Spinal cord (tissue), 10 donors: Measurements from ENCODE around the gene ZNF560. TPM values are rescaled to one million over a fixed set of nuclear protein-coding genes. Genes with fewer than 3 reads are reported as not detected.

Experiments
- DNase-seq, 6 donors: peaks; one replicate each; pipeline versions ENCODE4 v3.0.0 to v3.0.0-alpha.2; 2013 to 2015; ENCODE audit warnings: low spot score in 6 of 6, low read depth in 4 of 6
- H3K27ac ChIP-seq: one replicate; pipeline ENCODE4 v1.5.1; 2013; ENCODE audit warnings: low read depth, low read length, control low read depth
- H3K27me3 ChIP-seq: one replicate; pipeline ENCODE4 v1.6.1; 2013; ENCODE audit warnings: low read length; ENCODE audit not compliant: control insufficient read depth, insufficient read depth
- H3K36me3 ChIP-seq: one replicate; pipeline ENCODE4 v1.6.1; 2013; ENCODE audit warnings: low read length; ENCODE audit not compliant: control insufficient read depth, insufficient read depth
- H3K4me1 ChIP-seq: one replicate; pipeline ENCODE4 v1.6.1; 2013; ENCODE audit warnings: low read length; ENCODE audit not compliant: control insufficient read depth, insufficient read depth
- H3K4me3 ChIP-seq: one replicate; pipeline ENCODE4 v1.5.1; 2013; ENCODE audit warnings: low read depth, low read length, control low read depth
- H3K9me3 ChIP-seq: one replicate; pipeline ENCODE4 v1.6.1; 2013; ENCODE audit warnings: low read length; ENCODE audit not compliant: control insufficient read depth, insufficient read depth
- WGBS: methylation state at CpG from one replicate; pipeline ENCODE4 v1.1.5; 2013; ENCODE audit warnings: missing lambda C conversion rate; ENCODE audit not compliant: insufficient coverage; 5-methylcytosine and 5-hydroxymethylcytosine counted together
- polyA plus RNA-seq, 2 donors: library from polyadenylated mRNA; unstranded; fragments of 120-200 nt; gene quantifications; one replicate each; pipeline ENCODE4 v1.2.1, GENCODE V29; 2013; ENCODE audit not compliant: insufficient read length in 2 of 2
- total RNA-seq, 2 donors: library from RNA; depleted of rRNA in 1 of 2; stranded (reverse); fragments of 120-200 nt in 1 of 2; fragments of >200 nt in 1 of 2; gene quantifications; one replicate each; pipeline versions ENCODE4 v1.2.3 to v1.2.4, GENCODE V29; 2013 to 2014
- donor health status: healthy.

ZNF560 gene
- total and polyA plus RNA-seq, 4 donors, result 0.66 to 1.2 (median 0.88) TPM

DNA sequence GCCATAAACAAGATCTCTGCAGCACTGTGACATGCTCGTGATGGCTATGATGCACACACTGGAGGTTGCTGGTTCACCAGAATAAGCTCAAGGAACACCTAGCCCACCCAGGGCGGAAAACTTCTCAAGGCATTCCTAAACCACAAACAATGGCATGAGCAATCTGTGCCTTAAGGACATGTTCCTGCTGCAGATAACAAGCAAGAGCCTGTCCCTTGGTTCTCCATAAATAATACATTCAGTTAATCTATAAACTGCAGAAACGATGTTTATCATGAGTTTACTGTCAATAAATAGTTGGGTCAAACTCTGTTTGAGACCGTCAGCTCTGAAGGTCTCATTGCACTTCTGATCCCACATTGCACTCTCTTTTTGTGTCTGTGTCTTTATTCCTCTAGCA is 44.5 kb downstream of the ZNF560 start:
- WGBS, result 90% methylated on average over 4 of the region's 4 CpGs
- Histone ChIP-seq H3K9me3 (peaks cover 14% of the 10 kb centered on the region), H3K4me1 (no peaks in the 10 kb centered on the region), H3K36me3 (no peaks in the 10 kb centered on the region), H3K27me3 (no peaks in the 10 kb centered on the region), H3K27ac (no peak overlapping the region), H3K4me3 (no peak overlapping the region)
- no peak for DNase-seq

- H3K27ac ChIP-seq, result no peak overlapping the region
- H3K4me1 ChIP-seq, result no peaks in the 10 kb centered on the region
- H3K4me3 ChIP-seq, result no peak overlapping the region
- no peaks in the 10 kb centered on the region for H3K36me3 ChIP-seq
- DNase-seq, result no peak
- peaks cover 21% of the 10 kb centered on the region for H3K9me3 ChIP-seq
- H3K27me3 ChIP-seq, result no peaks in the 10 kb centered on the region
- WGBS, result no CpG with 5 or more reads among the region's 1 CpG
Measured at GRCh38 chr19:9445037-9445436, 53.4 kb downstream of the ZNF560 start.

DNA sequence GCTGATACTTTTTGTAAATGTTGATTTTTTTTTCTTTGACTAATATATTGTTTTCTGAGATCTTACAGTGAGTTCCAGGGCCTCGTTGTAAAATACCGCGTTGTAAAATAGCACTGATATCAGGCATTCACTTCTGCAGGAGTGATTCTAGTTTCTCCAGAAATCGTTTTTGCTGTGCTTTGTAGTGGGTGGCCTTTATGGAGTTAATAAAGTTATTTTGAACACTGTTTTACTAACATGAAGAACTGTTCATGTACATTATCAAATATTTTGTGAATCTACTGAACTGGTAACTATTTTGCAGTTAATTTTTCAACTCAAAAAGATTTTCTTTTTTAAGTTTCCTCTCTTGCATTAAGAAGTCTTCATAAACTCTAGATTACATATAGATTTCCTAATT is 62.1 kb downstream of the ZNF560 start:
- H3K4me1 ChIP-seq, result peaks cover 6% of the 10 kb centered on the region
- WGBS, result no CpG with 5 or more reads among the region's 4 CpGs
- H3K9me3 ChIP-seq, result peaks cover 1% of the 10 kb centered on the region
- H3K4me3 ChIP-seq, result no peak overlapping the region
- no peaks in the 10 kb centered on the region for H3K27me3 ChIP-seq
- no peak for DNase-seq
- H3K27ac ChIP-seq, result no peak overlapping the region
- H3K36me3 ChIP-seq, result peaks cover 8% of the 10 kb centered on the region

DNA sequence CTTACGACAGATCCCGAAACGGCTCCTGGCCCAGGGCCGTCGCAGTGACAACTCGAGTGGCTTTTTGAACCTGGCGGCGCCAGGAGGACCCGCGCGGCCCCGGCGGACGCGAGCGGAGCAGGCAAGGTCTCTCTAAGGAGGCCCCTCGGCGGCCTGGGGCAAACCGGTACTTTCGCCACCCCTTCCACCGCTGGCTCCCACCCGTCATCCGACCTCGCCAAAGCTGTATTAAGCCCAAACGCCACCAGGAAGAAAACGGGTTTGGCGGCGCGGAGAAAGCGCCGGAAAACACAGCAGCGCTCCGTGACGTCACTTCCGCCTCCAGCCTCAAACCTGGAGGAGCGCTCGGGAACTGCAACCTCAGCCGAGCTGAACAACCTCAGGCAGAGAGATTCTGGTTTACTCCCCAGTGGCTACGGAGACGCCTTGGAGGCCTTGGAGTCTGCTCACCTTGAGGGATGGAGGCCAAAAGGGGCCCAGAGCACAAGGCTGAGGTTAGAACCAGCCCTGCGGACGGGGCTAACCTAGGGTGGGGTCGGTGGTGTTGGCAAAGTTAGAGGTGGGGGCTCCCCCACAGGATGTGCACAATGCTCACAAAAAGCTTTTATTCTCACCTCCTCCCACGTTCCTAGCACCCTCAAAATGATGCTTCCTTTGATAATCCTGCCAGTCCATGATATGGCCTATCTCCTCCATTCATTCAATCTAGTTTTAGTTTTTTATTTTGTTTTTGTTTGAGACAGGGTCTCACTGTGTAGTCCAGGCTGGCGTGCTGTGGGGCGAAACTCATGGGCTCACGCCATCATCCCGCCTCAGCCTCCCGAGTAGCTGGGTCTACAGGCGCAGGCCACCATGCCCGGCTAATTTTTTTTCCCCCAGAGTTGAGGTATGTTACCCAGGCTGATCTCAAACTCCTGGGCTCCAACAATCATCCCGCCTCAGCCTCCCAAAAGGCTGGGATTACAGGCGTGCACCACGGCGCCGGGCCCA is 62.8 kb downstream of the ZNF560 start, which contains the start of gene ZNF266:
Gene ZNF266 (minus strand): TSS at position 295 of the 990 bp plus-strand sequence. CDS start 15,484 bp downstream, outside the sequence.
- WGBS, result 11% methylated on average over 48 of the region's 56 CpGs
- Histone ChIP-seq H3K9me3 (no peaks in the 10 kb centered on the region), H3K4me3 (peak within 1 kb of the TSS; percentile 82), H3K4me1 (peaks cover 6% of the 10 kb centered on the region), H3K27ac (peak within 1 kb of the TSS; percentile 88), H3K27me3 (no peaks in the 10 kb centered on the region), H3K36me3 (peaks cover 16% of the 10 kb centered on the region)
- peak; percentile 80 to 97 (median 86) for DNase-seq

- peak in 2 of 6 donors; percentile 5 to 40 for DNase-seq
- peaks cover 25% of the 10 kb centered on the region for H3K36me3 ChIP-seq
- no peaks in the 10 kb centered on the region for H3K9me3 ChIP-seq
- H3K4me1 ChIP-seq, result peaks cover 6% of the 10 kb centered on the region
- H3K27me3 ChIP-seq, result no peaks in the 10 kb centered on the region
- no peak overlapping the region for H3K27ac ChIP-seq
- H3K4me3 ChIP-seq, result no peak overlapping the region
- 79% methylated on average over 6 of the region's 7 CpGs for WGBS
Measured at GRCh38 chr19:9431475-9431874, 66.9 kb downstream of the ZNF560 start.

DNA sequence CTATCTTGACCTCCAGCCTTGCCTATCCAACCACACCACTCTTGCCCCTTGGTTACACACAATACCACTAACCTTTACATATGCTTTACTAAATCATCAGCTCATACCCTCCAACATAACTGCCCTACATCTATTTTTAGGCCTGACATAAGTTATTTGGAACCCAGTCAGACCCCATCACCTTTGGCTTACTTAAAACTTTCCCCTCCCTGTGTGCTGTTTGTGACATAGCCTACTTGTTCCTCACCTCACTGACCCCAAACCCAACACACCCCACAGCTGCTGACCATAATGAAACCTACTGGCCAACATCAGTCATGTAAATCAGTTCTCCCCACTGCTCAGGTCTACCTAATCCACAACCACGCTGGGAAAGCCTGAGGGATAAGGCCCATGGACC is 68.0 kb downstream of the ZNF560 start:
- no peak for DNase-seq
- Histone ChIP-seq H3K27me3 (no peaks in the 10 kb centered on the region), H3K36me3 (peaks cover 32% of the 10 kb centered on the region), H3K4me3 (no peak overlapping the region), H3K27ac (no peak overlapping the region), H3K9me3 (no peaks in the 10 kb centered on the region), H3K4me1 (no peaks in the 10 kb centered on the region)
- WGBS, result 100% methylated on average over 1 of the region's 1 CpG

DNA sequence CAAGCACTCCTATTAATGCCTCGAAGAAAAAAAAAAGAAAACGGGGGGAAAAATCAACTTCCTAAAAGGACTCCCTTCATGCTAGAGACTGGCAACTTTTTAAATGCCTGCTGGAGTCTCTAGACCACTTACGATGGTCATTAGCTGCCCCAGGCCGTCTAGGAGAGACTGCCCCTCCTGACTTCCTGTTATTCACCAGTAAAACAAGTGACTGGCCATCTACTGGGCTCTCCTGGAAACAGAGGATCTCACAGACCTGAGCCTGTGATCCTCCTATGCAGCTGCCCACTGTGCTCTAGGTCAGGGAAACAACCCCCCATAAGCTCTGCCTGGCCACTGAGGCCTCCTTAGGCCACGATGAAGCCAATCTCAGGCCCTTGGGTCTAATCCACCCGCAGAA is 70.5 kb downstream of the ZNF560 start:
- Histone ChIP-seq H3K4me1 (no peaks in the 10 kb centered on the region), H3K4me3 (no peak overlapping the region), H3K9me3 (no peaks in the 10 kb centered on the region), H3K27ac (no peak overlapping the region), H3K27me3 (no peaks in the 10 kb centered on the region), H3K36me3 (peaks cover 42% of the 10 kb centered on the region)
- WGBS, result 94% methylated on average over 4 of the region's 6 CpGs
- no peak for DNase-seq

Other genes starting within 250 kb of the ZNF560 start
- not detected for gene OR7E24, start 247.7 kb downstream of the ZNF560 start, total RNA-seq
- not detected for gene OR7E24, start 247.7 kb downstream of the ZNF560 start, polyA plus RNA-seq
- gene ZNF699, start 188.8 kb downstream of the ZNF560 start, total RNA-seq, result 10 to 100 TPM; 10.7 to 19.5 TPM
- gene ZNF699, start 188.8 kb downstream of the ZNF560 start, polyA plus RNA-seq, result 1 to 10 TPM; 3.9 to 5.8 TPM
- gene ZNF559, start 174.4 kb downstream of the ZNF560 start, total RNA-seq, result 10 to 100 TPM; 45.7 to 50.4 TPM
- 10 to 100 TPM; 40.7 to 42.0 TPM for gene ZNF559, start 174.4 kb downstream of the ZNF560 start, polyA plus RNA-seq
- gene ZNF177, start 135.6 kb downstream of the ZNF560 start, total RNA-seq, result 10 to 100 TPM in 1 of 2 donors, 1 to 10 TPM in 1; 9.9 to 11.5 TPM
- gene ZNF177, start 135.6 kb downstream of the ZNF560 start, polyA plus RNA-seq, result 10 to 100 TPM; 14.7 to 16.9 TPM
- gene ZNF266, start 63.0 kb downstream of the ZNF560 start, total RNA-seq, result 10 to 100 TPM; 18.5 to 23.7 TPM
- gene ZNF266, start 63.0 kb downstream of the ZNF560 start, polyA plus RNA-seq, result 10 to 100 TPM; 26.6 to 45.5 TPM
- 10 to 100 TPM; 27.2 to 28.7 TPM for gene ZNF426, start 40.0 kb upstream of the ZNF560 start, total RNA-seq
- gene ZNF426, start 40.0 kb upstream of the ZNF560 start, polyA plus RNA-seq, result 10 to 100 TPM; 13.1 to 14.9 TPM
- 10 to 100 TPM; 46.2 to 54.9 TPM for gene ZNF121, start 85.9 kb upstream of the ZNF560 start, total RNA-seq
- gene ZNF121, start 85.9 kb upstream of the ZNF560 start, polyA plus RNA-seq, result 10 to 100 TPM; 13.7 to 17.8 TPM
- gene ZNF561, start 122.6 kb upstream of the ZNF560 start, total RNA-seq, result 10 to 100 TPM; 37.4 to 46.3 TPM
- 10 to 100 TPM; 25.3 to 33.3 TPM for gene ZNF561, start 122.6 kb upstream of the ZNF560 start, polyA plus RNA-seq
- gene ZNF562, start 176.5 kb upstream of the ZNF560 start, total RNA-seq, result 10 to 100 TPM; 57.6 to 65.1 TPM
- 10 to 100 TPM; 22.6 to 22.7 TPM for gene ZNF562, start 176.5 kb upstream of the ZNF560 start, polyA plus RNA-seq